Iris pigment epithelial cell (primary cell): ENCODE measurements around the gene LRGUK.
A peak's percentile ranks its signal among the peaks of the same experiment; 100 is the strongest.
"Not testable (repeated sequence)": the region's sequence is repeated elsewhere in the genome, so short reads cannot be mapped to it uniquely, and the experiment has no call there.

ENCODE experiments used
- DNase-seq: peaks from one replicate; pipeline ENCODE4 v3.0.0-alpha.2; 2011; ENCODE audit warnings: low read depth

The LRGUK gene, protein sequence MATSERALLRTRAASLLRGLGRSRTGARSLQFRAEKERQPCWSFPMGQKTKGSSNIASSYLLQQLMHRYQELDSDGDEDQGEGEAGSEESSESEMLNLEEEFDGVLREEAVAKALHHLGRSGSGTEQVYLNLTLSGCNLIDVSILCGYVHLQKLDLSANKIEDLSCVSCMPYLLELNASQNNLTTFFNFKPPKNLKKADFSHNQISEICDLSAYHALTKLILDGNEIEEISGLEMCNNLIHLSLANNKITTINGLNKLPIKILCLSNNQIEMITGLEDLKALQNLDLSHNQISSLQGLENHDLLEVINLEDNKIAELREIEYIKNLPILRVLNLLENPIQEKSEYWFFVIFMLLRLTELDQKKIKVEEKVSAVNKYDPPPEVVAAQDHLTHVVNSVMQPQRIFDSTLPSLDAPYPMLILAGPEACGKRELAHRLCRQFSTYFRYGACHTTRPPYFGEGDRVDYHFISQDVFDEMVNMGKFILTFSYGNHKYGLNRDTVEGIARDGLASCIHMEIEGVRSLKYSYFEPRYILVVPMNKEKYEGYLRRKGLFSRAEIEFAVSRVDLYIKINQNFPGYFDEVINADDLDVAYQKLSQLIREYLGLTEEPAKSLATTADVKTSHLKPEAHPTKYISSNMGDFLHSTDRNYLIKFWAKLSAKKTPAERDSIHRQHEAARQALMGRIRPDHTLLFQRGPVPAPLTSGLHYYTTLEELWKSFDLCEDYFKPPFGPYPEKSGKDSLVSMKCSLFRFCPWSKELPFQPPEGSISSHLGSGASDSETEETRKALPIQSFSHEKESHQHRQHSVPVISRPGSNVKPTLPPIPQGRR

DNA sequence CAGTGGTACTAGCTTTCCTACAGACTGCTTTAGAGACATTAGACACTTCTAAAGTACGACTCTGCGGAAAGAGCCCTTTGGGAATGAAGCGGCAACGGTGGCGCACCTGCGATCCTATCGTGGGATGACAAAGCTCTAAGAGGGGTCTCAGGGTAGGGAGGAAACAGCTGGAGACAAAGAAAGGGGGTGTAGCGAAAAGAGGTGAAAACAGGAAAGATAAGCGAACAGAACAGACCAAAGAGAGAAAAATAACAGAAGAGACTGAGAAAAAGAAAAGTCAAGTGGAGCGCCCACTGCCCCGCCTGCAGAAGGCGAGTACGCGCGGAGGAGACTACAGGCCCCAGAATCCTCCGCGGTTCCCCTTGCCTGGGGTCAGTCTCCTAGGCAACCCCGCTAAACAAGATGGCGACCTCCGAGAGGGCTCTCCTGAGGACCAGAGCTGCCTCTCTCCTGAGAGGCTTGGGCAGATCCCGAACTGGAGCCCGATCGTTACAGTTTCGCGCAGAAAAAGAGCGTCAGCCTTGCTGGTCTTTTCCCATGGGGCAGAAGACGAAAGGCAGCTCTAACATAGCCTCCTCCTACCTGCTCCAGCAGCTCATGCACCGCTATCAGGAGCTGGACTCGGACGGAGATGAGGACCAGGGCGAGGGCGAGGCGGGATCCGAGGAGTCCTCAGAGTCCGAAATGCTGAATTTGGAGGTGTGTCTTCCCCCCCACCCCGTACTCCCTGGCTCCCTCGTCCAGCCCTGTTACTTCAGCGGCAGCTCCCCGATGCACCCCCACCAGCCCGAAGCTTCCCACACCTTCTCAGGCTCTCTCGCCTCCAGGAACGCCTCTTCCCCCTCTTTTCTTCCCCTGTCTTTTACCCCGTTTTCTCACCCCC lies at the start of gene LRGUK:
TSS of gene LRGUK (plus strand) at position 375 of the 883 bp plus-strand sequence. CDS start at position 403, 28 bp downstream.
- peak; percentile 82 for DNase-seq

DNA sequence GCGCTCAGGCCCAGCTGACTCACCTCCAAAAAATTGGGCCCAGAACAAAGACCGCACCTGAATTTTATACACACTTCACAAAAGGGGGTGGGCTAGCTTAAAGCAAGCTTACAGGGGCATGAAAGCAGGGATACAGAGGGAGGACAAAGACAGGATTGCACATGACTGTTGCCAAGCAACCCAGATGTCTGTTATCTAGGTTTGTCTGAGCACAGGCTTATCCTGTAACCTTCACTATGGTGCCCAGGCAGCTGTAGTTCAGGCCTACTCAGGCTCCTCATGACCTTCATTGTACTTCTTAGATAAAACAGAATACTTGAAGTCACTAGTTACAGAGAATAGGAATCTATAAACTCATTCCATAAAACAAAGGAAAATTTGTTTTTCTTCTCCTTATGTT lies 49.6 kb upstream of the LRGUK start:
- DNase-seq = not testable (repeated sequence)

DNA sequence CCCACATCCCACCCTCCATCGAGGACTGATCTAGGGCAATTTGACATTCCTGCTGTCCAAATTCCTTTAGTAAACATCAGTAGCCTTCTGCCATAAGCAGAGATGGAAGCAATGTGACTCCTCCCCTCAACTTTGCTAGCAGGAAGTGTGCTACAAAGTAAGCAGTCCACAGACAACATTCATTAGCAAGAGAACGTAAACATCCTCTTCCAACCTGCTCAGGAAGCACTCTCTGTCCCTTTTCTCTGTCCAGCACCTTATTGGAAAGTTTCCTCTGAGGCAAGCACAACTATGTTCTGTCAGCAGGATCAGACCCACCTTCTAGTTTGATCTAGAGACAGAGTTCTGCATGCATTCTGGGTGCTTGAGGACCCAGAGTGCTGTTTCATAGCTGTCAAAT lies 48.1 kb upstream of the LRGUK start:
- DNase-seq = no peak

DNA sequence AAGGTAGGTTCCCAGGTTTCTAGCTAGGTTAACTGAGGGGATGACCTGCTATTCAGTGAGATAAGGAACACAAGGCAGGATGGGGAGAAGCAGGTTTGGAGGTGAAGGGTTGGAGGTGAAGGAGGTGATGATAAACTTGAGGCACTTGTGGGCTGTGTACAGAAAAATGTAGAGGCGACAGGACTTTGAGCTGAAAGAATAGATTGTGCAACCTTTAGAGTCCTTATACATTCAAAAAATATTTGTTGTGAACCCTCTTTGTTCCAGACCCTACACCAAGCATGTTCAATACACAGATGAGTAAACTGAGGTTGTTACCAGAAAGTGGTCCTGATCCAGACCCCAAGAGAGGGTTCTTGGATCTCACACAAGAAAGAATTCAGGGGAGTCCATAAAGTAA lies 45.4 kb upstream of the LRGUK start:
- DNase-seq = no peak

DNA sequence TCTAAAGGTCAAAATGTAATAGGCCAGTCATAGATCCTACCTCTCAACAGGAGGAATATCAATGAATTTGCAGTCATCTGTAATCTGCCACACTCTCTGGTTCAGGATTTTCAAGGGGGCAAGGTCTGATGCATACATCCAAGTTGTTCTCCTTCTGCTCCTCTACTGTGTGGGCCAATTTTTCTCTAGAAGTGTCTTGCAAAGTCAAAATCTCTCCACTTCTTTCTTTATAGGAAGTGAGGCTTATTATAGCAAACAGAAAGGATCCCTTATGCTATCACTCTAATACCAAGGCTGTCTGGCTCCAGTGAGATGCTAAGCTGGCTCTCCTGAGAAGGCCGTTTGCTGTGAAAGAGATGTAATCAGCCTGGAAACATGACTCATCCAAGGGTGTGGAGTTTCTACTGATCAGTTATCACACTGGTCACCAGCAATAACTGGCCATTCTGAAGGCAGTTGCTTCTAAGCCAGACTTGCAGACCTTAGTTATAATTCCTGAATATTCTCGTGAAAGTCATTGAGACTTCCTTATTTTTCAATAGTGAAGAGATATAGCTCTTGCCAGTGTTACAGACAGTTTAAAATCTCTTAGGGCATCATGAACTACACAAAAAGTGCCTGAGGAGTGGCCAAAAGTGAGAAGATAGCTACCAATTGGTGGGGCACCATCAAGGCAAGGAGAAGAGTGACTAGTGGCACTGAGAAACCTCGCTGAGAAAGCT lies 43.2 kb upstream of the LRGUK start:
- DNase-seq = peak; percentile 34

DNA sequence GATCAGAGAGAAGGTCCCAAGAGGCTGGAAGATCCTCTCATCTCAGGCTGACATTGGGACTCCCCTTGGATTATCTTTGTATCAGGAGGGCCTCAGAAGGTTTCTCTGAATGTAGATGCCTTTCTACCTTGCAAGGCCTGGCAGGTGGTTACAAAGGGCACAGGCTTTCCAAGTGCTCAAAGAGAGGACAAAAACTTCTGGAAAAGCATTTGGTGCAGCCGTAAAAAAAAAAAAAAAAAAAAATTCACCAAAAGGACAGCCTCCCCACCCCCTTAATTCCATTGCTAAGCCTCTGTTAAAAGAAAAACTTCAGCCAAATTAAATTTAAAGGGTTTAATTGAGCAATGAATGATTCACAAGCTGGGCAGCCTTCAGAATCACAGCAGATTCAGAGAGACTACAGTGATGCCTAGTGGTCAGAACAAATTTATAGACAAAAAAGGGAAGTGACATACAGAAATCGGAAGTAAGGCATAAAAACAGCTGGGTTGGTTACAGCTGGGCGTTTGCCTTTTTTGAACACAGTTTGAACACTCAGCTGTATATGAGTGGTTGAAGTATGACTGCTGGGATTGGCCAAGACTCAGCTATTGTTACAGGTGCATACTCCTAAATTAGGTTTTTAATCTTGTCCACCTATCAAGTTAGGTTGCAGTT lies 42.5 kb upstream of the LRGUK start:
- DNase-seq = no peak

DNA sequence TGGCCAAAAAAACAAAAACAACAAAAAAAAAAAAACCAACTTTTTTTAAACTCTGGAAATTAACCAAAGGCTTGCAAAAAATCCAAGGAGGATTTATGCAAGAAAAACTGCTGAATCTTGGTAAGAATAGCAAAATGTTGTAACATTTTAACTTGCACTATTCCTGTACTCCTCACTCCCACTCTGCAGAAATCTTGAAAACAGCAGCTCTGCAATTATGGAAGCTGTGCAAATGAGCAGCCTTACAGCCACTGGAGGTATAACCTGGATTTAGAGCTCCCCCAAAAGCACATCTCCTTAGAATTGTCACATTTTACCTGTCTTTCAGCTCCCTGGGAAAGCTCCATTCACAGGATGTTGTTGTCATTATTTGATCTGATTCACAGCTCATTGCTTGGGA lies 41.8 kb upstream of the LRGUK start:
- DNase-seq = no peak

DNA sequence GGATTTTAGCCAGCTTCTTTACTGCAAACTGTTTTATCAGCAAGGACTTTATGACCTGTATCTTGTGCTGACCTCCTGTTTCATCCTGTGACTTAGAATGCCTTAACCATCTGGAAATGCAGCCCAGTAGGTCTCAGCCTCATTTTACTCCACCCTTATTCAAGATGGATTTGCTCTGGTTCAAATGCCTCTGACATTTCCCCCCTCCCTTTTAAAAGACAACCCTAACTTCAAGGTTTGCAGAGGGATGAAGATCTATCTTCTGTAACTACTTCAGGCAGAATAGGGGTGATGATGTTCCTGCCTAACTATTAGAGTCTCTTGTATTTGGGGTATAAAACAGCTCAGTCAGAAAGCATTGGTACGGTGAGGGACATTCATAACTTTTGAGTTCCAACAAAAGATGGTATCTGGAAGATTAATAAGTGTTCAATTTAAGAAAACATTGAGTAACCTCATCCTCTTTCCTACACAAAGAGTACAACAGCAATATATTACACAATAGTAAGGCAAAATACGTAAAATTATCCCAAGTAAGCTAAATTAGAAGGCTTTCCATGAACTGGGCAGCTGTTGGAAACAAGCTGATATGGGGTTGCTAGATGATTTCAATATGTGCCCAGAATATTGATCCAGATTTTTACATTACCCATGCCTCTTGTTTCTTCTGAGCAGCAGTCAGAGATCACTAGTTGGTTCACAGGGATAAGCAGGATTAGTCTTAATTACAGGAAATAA lies 40.0 kb upstream of the LRGUK start:
- DNase-seq = no peak

DNA sequence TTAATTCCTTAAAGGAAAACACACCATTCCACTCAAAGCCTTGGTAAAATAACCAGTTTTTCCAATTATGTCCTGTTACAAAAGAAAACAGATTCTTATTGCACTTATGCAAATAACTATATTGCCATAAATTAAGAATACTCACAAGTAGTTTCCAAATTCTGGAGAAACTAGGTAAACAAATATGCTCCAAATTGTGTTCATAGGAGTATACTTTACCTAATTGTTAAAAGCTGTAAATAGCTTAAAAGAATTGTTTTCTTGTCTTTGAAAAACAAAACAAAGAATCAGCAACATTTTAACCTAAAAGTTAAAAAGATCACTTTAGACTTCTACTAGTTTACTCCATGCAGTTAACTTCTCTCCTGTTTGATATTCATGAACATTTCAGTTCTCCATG lies 38.9 kb upstream of the LRGUK start:
- no peak for DNase-seq

DNA sequence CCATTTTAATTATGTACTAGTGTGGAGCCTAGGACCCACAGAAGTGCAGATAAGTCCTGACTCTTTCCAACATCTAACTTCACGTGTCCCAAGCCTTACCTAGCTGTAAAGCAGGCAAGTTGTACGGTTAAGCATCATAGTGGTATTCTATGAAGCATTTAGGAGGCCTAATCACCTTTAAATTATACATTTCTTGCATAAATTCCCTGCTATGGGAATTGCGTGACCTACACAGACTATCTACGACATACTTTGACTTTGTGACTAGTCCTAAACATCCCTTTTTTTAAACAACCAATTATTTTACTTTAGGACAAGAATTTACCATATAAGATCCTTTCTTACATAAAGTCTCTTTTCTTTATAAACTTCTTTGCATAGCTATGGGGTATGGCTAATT lies 37.7 kb upstream of the LRGUK start:
- no peak for DNase-seq

DNA sequence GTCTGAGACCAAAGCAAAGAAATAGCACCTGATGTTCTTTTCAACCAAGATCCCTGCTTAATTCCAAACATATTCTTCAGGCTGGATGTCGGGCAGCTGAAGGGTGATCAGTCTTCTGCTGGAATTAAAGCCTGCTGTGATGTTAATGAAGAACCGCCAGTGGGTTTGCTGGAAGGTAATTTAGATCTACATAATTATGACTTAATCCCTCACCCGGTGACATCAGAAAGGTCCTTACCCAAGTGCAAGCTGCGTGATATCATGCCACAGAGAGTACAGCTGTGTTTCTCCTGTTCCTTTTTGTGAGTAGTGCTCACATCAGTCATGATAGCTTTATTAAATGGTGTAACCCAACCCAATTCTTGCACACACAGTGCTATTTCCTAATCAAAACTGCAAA lies 29.1 kb upstream of the LRGUK start:
- no peak for DNase-seq

DNA sequence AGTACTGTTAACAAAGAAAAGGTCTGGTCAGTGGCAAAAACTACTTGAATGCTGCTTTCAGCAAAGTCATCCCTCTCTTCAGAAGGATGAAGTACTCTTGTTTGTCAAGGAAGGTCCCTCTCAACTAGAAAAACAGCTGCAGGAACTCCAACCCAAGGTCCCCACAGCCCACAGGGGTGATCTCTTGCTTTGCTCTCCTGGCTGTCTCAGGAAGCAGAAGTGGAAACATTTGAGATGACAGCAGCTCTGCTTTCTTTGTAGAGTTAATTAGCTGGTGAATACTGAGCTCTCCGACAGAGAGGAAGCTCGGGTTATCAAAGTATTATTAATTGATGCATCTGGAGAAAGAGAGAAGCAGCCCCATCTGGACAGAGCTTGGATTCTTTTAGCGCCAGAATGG lies 25.4 kb upstream of the LRGUK start:
- DNase-seq = no peak

DNA sequence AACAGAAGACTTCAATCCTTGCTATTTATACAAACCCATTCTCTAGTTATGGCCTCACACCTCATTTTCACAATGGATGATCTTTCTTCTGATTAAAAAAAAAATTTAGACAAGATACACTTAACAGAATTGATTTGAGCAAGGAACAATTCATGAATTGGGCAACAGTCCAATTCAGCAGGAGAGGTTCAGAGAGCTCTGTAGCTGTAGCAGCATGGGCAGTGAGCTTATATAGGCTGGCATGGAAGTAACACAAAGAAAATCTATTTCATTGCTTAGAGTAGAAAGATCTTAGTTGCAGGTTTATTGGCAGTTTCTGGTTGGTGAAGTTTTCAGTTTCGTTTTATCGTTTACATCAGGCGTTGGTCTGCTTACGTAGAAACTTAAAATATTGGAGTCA lies 23.0 kb upstream of the LRGUK start:
- DNase-seq = no peak

DNA sequence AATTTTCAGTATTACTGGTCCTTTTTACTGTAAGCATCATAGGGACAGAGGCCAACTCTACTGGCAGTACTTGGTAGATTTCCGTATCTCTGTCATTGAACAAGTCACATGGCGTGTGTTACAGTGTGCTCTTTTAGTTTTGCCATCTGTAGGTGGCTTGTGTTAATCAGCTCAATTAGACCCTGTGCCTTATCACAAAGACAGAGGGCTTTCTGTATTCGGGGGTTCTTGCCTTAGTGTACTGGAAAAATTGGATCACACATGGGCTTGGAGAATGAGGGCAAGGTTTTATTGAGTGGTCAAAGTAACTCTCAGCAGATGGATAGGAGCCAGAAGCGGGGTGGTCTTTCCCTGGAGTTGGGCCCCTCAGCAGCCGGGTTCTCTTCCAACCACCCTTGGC lies 21.3 kb upstream of the LRGUK start:
- DNase-seq = no peak

DNA sequence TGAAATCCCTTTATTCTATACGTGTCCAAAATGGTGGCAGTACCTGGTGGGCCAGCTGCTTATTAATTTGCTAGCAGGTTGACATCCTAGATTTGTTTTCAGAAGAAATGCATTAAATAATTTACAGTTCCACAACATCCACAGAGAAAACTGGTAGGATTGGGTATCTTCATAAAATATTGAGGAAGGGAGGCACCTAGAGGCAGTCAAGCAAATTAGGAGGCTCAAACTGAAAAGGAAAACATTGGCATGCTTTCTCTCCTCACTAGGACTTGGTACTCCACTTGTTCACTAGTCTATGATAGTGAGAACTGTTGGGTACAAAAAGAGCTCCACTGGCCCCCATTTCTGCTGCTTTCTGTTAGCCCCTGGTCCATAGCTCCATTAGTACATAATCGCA lies 18.3 kb upstream of the LRGUK start:
- DNase-seq = no peak

DNA sequence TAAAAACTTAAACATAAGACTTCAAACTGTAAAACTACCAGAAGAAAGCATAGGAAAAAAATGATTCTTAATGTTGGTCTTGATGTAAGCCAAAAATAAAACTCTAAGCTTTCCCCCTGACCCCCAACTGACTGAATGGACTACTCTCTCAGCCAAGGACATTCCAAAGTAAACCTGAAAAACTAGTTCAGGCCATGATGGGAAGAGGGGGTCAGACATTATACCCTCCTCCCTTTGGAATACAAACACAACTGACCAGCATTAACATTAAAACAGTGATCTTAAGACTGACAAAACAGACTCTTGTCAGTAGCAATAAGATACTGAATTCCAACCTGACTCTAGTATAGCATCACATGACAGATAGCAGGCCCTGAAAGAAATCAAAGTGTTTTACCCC lies 13.5 kb upstream of the LRGUK start:
- no peak for DNase-seq

DNA sequence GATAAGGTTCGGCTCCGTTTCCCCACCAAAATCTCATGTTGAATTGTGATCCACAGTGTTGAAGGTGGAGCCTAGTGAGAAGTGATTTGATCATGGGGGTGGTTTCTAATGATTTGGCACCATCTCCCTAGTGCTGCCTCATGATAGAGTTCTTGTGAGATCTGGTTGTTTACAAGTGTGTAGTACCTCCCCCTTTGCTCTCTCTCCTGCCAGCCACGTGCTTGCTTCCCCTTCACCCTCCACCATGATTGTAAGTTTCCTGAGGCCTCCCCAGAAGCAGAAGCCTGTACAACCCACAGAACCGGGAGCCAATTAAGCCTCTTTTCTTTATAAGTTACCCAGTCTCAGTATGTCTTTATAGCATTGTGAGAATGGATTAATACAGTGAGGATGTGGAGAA lies 12.1 kb upstream of the LRGUK start:
- DNase-seq = no peak

DNA sequence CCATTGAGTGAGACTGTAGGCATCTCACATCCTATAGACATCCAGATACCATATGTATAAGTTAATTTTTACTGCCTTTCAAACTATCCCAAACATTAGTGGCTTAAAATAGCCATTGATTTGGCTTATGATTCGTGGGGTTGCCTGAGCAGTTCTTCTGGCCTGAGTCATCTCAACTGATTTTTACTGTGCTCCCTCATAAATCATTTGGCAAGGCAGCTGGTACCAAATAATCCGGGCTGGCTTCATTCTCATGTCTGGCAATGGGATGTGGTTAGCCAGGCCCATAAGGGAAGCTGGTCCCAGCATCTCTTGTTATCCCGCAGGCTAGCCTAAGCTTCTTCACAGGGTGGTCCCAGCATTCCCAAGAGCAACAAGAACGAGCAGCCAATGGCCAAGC lies 6.7 kb upstream of the LRGUK start:
- no peak for DNase-seq

DNA sequence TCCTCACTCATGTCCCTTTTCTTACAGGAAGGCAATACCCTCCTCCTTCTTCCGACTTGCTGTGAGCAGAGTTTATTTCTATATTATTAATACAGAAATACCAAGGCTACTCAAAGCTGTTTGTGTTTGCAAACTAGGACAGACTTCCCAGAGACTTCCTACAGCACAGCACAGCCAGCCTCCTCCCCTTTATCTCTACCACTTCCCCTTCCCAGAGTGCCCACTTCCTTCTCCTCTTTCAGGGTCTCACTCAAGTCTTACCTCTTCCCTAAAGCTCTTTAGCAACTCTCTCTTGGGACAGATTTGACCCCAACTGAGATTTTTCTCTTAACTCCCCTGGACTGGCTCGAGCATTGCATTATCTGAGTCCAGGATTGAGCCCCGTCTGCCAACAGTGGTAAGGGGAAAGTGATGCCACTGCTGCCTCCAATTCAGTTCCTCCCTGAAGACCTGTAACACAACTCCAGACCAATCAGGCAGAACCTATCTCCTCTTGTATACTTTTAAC lies 5.5 kb upstream of the LRGUK start:
- DNase-seq = no peak

DNA sequence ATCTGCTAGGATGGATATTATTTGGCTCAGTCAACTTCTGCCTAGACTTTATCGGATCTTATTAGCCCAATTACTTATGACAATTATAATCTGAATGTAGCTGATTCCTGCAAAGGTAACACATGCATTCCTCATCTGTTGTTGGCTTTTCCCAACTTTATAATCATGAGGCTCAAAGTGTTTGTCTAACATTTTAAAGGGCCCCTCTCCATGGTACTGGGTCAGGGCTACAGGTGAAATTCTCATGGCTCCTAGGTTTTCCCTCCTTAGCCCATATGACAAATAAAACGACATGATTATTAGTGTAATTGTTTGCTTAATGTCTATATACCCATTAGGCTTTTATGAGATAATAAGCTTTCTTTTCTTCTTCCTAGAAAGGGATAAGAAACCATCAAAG lies 4.2 kb upstream of the LRGUK start:
- DNase-seq = no peak
